Measurements from ENCODE around the gene EYA4. TPM values are rescaled to one million over a fixed set of nuclear protein-coding genes. Genes with fewer than 3 reads are reported as not detected.

Gene EYA4
- total and polyA plus RNA-seq, 2 of the 4 experiments (the other 2 are of a cell fraction) = 5.7 to 11.1 TPM

GRCh38 chr6:133317704-133318103 is 76.5 kb downstream of the EYA4 start:
- no peaks in the 10 kb centered on the region for H3K9me3 ChIP-seq (ENCODE audit: control insufficient read depth, insufficient read depth, low read length)
- H3K14ac ChIP-seq (replicated peaks; ENCODE audit: low read depth, low read length) = no peak overlapping the region
- H3K4me2 ChIP-seq (ENCODE audit: low read depth, low read length) = no peak overlapping the region
- no peaks in the 10 kb centered on the region for H3K36me3 ChIP-seq (ENCODE audit: control insufficient read depth, insufficient read depth, low read length)
- H4K20me1 ChIP-seq (ENCODE audit: insufficient read depth, low read length) = no peaks in the 10 kb centered on the region
- no peak overlapping the region for H4K91ac ChIP-seq (ENCODE audit: insufficient read depth, low read depth, low read length)
- H4K5ac ChIP-seq (ENCODE audit: low read depth, low read length) = no peak overlapping the region
- H3K4me3 ChIP-seq (ENCODE audit: insufficient read depth, low read depth, low read length) = no peak overlapping the region
- H3K79me1 ChIP-seq (ENCODE audit: low read depth in 1 of 2, low read length in 2 of 2) = peaks cover 0 to 13% of the 10 kb centered on the region in 2 experiments; a peak in 1 of 4 replicates
- 88 to 100% methylated on average over 1 of the region's 4 CpGs for WGBS, 2 experiments (ENCODE audit: extremely low coverage in 2 of 2, insufficient read length in 1 of 2)
- H3K56ac ChIP-seq (ENCODE audit: extremely low read depth, insufficient read depth, low read length) = no peak overlapping the region
- H2BK15ac ChIP-seq (ENCODE audit: low read depth, low read length) = no peak overlapping the region
- H2AFZ ChIP-seq (replicated peaks; ENCODE audit: low read length, poor library complexity) = no peak overlapping the region
- H3K9me1 ChIP-seq (ENCODE audit: insufficient read depth, low read length) = 0 out of 2 replicates have a peak, but pooled peaks cover 2% of the 10 kb centered on the region
- H2BK20ac ChIP-seq (ENCODE audit: low read depth, low read length) = no peak overlapping the region
- H3K18ac ChIP-seq (ENCODE audit: low read depth, low read length) = no peak overlapping the region
- no peak overlapping the region for H3K9ac ChIP-seq (ENCODE audit: low read depth, low read length)
- H2BK120ac ChIP-seq (ENCODE audit: low read depth, low read length) = no peak overlapping the region
- H3K4me1 ChIP-seq (ENCODE audit: control insufficient read depth, insufficient read depth, low read length) = peaks cover 5% of the 10 kb centered on the region
- H2AK9ac ChIP-seq (replicated peaks; ENCODE audit: low read depth, low read length, poor library complexity) = no peak overlapping the region
- no TSS peak for BruUV-seq (replicated peaks)
- intact Hi-C loops (cut with micrococcal nuclease) = no loop called here
- H2AK5ac ChIP-seq (ENCODE audit: low read depth, low read length) = no peak overlapping the region; the same call in 1 of the 2 replicates
- ChIA-PET POLR2A (ENCODE audit: unreplicated experiment) (no interaction called here), CTCF (no interaction called here)
- no peak overlapping the region for H3K23ac ChIP-seq (ENCODE audit: low read depth, low read length)
- no peak overlapping the region for H3K27ac ChIP-seq (ENCODE audit: insufficient read depth, low read length)
- dilution Hi-C loops (cut with HindIII; ENCODE audit: low sequenced_read_pairs, unreplicated experiment) = no loop called here
- TF ChIP-seq RFX5 (IDR thresholded peaks at IDR 0.05; ENCODE audit: low read depth, low read length) (no peak), MXI1 (IDR thresholded peaks at IDR 0.05; ENCODE audit: borderline replicate concordance, low read depth, low read length) (no peak), RAD21 (IDR thresholded peaks at IDR 0.05; ENCODE audit: low read length) (no peak), RCOR1 (IDR thresholded peaks at IDR 0.05; ENCODE audit: insufficient replicate concordance, low read length) (no peak), NFE2L2 (IDR thresholded peaks at IDR 0.05; ENCODE audit: low read depth, low read length) (no peak), ELK1 (IDR thresholded peaks at IDR 0.05; ENCODE audit: borderline replicate concordance, low read depth, low read length) (no peak)
- in situ Hi-C loops (cut with MboI; ENCODE audit: low sequenced_read_pairs) = no loop called here
- no peak overlapping the region for H2BK5ac ChIP-seq (ENCODE audit: low read depth, low read length, poor library complexity, severe bottlenecking)
- DNase-seq (no peak), ATAC-seq (ENCODE audit: low read depth) (no peak)
- no peaks in the 10 kb centered on the region for H3K27me3 ChIP-seq (ENCODE audit: control insufficient read depth, insufficient read depth, low read length)
- no peak overlapping the region for H3K4ac ChIP-seq (ENCODE audit: low read depth, low read length)
- no peak overlapping the region for H4K8ac ChIP-seq (ENCODE audit: low read depth in 2 of 2, low read length in 2 of 2)

All from IMR-90 (cell line).